Prostate gland (tissue), 2 donors: ENCODE measurements around the gene SLC16A5.

Experiments
- CTCF ChIP-seq, 4 experiments: fragments of 200-600 bp in 2 of 4; fragments of 450-650 bp in 2 of 4; sonication (generic) in 2 of 4; IDR thresholded peaks; 1 replicate in 3 of 4; 2 replicates in 1 of 4; pipeline ENCODE4 v1.5.1; 2016 to 2019; ENCODE audit warnings: antibody characterized with exemption in 4 of 4, mild to moderate bottlenecking in 2 of 4, moderate library complexity in 2 of 4
- POLR2A ChIP-seq: fragments of 450-650 bp; IDR thresholded peaks from one replicate; pipeline ENCODE4 v1.6.1; 2016; ENCODE audit warnings: antibody characterized with exemption, mild to moderate bottlenecking
- POLR2AphosphoS5 ChIP-seq: sonication (generic); formaldehyde crosslinking; IDR thresholded peaks from one replicate; pipeline ENCODE4 v1.6.1; 2017; ENCODE audit warnings: antibody characterized with exemption

GRCh38 chr17:75079023-75079373 is 8.8 kb upstream of the SLC16A5 start:
- TF ChIP-seq CTCF (IDR thresholded peaks at IDR 0.05) (no peak), POLR2A (no peak), POLR2AphosphoS5 (no peak)
